HG03196 (cell line): ENCODE measurements around the gene NPDC1.
"Not testable (repeated sequence)": the region's sequence is repeated elsewhere in the genome, so short reads cannot be mapped to it uniquely, and the experiment has no call there.

Experiments used
- ATAC-seq: cut with Tn5 transposase; IDR thresholded peaks from one replicate; pipeline ENCODE4 v1.9.1; 2021; ENCODE audit not compliant: unreplicated experiment

The NPDC1 gene

DNA sequence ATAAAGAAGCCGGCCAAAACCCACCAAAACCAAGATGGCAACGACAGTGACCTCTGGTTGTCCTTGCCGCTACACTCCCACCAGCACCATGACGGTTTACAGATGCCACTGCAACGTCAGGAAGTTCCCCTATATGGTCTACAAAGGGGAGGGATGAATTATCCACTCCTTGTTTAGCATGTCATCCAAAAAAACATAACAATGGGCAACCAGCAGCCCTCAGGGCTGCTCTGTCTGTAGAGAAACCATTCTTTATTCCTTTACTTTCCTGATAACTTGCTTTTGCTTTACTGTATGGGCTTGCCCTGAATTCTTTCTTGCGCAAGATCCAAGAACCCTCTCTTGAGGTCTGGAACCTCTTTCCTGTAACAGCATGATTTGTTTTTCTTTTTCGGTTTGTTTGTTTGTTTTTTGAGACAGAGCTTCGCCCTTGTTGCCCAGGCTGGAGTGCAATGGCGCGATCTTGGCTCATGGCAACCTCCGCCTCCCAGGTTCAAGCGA, 29.3 kb upstream of the NPDC1 start:
- no peak for ATAC-seq

DNA sequence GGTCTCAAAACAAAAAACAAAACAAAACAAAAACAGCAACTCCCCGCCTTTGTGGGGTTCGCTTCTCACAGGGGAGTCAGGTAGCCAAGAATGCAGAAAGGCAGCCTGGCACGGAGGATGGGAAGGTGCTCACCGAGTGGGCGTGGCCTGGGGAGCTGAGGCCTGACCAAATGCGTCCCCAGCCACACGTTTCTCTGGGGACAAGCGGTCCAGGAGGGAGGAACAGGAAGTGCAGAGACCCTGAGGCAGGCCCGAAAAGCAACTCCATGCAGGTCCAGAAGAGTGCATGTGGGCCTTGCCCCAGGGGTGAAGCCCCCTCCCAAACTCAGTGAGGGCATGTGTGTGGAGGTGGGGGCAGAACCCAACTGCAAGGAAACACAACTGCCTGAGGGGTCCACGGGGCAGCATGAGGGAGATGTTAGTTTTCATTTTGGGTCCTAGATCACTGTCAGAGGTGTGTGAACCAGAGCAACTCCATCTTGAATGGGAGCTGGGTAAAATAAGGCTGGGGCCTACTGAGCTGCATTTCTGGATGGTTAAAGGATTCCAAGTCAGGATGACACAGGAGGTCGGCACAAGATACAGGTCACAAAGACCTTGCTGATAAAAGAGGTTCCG, 28.8 kb upstream of the NPDC1 start:
- ATAC-seq: no peak

GRCh38 chr9:137073992-137074399, 28.0 kb upstream of the NPDC1 start:
- no peak for ATAC-seq

DNA sequence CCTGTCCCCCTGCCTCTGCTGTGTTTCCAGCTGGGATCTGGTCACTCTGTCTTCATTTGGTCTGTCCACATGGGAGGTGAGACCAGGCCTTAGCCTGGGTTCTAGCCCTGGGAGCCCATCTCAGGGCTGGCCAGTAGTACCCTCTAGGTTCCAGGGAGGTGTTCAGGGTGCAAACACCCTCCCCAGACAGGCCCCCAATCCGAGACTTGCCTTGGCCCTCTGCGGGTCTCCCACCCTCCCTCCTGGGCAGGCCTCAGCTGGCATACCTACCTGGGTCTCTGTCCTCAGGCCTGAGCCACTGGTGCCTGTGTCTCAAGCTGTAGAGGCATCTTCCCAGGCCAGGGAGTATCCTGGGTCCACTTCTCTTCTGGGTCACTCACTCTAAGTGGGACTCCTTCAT, 25.3 kb upstream of the NPDC1 start:
- ATAC-seq: no peak

DNA sequence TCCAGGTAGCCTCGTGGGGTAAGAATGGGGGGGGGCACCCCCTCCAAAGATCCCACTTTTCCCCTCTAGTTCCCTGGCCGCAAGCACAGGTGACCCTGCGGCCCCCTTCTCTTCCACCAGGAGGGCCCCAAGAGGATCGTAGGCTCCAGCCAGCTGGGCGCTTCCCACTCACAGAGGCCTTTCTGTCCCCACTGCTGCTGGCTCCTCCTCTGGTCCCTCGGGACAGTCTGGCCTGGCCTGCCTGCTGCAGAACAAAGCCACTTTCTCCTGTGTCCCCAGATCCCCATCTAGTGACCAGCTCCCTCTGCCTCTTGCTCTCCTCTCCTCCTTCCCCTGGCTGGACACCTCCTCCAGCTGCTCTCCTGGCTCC, 24.9 kb upstream of the NPDC1 start:
- peak; percentile 9 for ATAC-seq

DNA sequence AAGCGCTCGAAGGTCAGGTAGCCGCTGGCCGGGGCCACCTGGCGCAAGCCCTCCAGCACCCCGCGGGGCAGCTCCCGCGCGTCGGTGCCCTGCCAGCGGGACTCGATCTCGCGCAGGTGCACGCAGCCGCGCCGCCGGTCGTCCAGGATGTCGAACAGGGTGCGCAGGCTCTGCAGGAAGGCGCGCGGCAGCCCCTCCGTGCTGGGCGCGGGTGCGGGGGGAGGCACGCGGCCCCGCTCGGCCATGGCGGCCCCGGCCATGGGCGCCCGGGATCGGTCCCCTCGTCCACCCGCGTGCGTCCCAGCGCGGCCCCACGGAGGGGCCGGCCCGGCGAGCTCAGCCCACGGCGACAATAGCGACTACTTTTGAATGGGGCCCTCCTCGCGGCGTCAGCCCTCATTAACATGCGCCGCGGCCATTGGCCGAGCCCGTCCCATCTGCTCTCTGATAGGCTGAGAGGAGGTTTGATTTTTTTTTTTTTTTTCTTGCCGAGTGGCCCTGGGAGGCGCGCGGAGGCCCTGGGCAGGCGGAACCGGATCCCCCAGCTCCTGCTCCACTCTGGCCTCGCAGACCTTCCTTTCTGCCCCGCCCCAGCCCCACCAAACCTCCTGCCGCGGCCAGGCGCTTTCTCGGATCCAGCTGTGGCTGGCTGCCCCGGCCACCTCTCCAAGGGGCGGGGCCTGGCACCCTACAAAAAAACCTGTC, 24.4 kb upstream of the NPDC1 start, which contains the start of gene SAPCD2:
SAPCD2 (minus strand) TSS at position 357 of the 705 bp plus-strand sequence; CDS start at position 260, 97 bp downstream.
- ATAC-seq: peak; percentile 61

DNA sequence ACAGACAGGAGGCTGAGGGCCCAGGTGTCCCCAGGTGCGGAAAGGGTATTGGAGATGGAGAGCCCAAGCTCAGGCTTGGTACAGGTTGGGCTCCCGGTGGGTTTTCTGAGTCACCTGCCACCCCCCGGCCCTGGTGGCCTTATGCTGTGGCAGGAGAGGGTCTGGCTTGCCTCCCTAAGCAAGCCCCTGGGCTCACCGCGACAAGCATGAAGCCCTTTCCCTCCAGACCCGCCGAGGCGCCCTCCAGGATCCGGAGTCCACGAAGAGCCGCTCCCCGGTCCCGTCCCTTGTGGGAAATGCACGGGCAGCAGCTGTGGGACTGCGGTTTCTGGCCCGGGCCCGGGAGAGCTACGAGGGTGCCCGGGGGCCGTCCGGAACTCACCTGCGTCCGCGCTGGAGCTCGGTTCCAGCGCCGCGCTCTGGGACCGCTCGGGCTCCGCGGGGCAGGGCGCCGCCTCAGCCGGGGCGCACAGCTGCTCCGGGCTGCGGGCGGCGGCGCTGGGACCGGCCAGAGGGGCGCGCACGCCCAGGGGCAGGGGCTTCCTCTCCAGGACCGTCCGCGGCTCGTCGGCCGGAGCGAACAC, 23.6 kb upstream of the NPDC1 start:
- ATAC-seq: no peak

GRCh38 chr9:137068539-137069507, 22.8 kb upstream of the NPDC1 start:
- no peak for ATAC-seq

DNA sequence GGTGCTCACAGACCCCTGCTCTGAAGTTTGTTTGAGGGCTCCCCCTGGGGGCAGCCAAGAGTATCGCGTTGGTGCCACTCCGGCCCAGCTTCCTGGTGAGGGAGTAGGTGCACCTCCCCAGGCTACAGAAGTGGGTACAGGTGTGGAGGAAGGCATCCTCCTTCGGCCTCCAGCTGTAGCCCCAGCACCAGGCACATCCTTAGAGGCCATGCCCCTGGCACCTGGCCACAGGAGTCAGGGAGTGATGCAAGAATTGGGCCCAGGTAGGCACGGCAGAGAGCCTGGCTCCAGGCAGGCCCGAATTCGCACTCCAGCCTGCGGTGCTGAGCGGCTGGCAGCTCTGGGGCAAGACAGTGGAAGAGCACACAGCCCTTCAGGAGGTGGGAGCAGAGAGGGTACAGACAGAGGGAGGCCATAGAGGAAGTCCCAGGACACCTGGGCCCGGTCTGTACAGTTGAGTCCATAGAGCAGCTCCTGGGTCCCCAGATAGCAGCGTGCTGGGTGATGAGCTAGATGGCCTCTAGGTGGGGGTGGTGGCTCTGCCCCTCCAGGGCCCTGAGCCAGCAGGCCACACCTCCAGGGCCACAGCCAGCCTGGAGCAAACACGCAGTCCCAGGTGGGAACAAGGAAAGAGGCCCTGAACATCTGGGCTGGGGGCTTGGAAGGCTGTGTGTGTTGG, 22.0 kb upstream of the NPDC1 start:
- ATAC-seq: no peak

GRCh38 chr9:137066096-137066861, 20.3 kb upstream of the NPDC1 start:
- no peak for ATAC-seq

GRCh38 chr9:137065336-137065967, 19.5 kb upstream of the NPDC1 start:
- ATAC-seq: no peak

DNA sequence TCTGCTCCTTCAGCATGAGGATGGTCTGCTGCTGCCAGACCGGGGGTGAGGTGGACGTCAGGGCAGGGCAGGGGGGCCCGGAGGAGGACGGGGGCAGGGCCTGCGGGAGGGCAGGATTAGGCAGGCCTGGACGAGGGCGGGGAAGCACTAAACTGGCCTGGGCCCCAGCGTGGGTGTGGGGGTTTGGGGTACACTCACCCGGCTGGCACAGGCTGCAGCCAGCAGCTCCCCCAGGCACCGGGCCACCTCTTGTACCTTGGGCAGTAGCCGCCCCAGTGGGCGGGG, 18.8 kb upstream of the NPDC1 start:
- ATAC-seq: no peak

- no peak for ATAC-seq
Measured at GRCh38 chr9:137064027-137064879, 18.3 kb upstream of the NPDC1 start.

DNA sequence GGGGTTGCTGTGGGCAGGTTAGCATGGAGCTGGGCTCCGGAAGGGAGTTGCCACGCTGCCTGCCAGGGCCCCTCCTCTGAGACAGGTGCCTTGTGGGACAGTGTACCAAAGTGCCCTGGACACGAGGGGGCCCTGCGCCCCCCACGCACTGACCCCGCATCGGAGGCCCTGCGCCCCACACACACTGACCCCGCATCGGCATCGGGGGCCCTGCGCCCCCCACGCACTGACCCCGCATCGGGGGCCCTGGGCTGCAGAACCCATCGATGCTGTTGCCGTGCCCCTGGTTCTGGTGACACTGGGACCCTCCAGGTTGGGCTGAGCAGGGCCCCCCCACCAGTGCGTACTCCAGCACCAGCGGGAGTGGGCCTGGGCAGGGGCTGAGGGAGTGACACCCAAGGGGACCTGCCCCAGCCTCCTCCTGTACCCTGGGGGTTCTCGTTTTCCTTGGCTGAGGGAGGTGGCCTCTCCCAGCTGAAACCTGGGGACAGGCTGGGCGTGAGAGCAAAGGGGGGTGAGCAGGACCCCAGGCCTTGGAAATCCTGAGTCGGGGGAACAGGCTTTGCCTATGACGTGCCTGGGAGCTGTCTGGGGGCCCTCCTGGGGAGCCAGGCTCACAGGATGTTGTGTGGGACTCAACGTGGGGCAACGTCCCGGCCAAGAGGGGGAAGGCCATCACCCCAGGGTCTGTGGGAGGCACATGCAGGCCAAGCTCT, 17.5 kb upstream of the NPDC1 start:
- ATAC-seq: no peak

GRCh38 chr9:137062798-137063197, 16.8 kb upstream of the NPDC1 start:
- not testable (repeated sequence) for ATAC-seq

DNA sequence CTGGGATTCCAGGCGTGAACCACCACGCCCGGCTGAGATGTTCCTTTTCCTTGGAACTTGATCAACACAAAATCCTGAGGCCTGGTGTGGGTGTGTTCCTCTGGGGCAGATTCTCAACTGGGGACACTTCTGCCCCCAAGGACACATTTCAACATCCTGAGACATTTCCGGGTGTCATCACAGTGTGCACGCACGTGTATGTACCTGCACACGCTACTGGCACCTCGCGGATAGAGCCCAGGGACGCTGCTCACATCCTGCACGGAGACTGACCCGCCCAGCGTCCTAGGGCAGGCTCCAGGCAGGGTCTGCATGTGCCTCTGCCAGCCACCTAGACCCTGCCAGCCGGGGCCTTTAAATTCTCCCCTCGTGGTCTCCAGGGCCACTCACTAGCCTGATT, 16.4 kb upstream of the NPDC1 start:
- ATAC-seq: no peak

DNA sequence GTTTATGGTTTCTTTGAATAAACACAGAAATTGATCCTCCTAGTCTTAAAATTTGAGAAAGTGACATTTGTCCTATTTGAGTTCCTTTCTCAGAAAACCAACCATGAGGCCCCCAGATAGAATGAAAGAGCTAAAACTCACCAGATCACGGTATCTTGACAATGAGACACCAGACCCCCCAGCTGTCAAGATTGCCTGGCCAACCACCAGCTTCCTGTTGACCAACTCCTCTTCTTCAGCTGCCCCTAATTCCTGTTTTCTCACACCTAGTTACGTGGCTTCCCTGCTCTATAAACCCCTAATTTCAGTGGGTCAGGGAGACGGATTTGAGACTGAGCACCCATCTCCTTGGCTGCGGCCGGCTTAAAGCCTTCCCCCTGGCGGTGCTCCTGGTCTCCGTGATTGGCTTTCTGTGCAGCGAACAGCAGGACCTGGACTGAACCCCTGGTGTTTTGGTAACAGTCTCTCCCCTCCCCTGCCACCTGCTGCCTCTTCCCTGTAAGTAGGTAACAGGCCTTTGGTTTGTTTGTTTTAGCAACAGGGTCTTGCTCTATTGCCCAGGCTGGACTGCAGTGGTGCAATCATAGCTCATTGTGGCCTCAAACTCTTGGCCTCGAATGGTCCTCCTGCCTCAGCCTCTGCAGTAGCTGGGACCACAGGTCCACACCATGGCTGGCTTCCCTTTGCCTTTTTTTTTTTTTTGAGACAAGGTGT, 12.7 kb upstream of the NPDC1 start:
- ATAC-seq: no peak
